Kidney epithelial cell (primary cell): ENCODE measurements around the gene ZNF653. TPM values are rescaled to one million over a fixed set of nuclear protein-coding genes. Genes with fewer than 3 reads are reported as not detected.
"Not testable (repeated sequence)": the region's sequence is repeated elsewhere in the genome, so short reads cannot be mapped to it uniquely, and the experiment has no call there.

Experiments used
- DNase-seq: peaks from one replicate; pipeline ENCODE4 v3.0.0-alpha.2; 2010; ENCODE audit warnings: low read depth
- H3K27me3 ChIP-seq: 2 replicates; pipeline ENCODE4 v1.6.0; 2011; ENCODE audit warnings: low read length; ENCODE audit not compliant: control insufficient read depth, insufficient read depth
- H3K36me3 ChIP-seq: 2 replicates; pipeline ENCODE4 v1.5.1; 2011; ENCODE audit warnings: low read length; ENCODE audit not compliant: control insufficient read depth, insufficient read depth
- H3K4me3 ChIP-seq: 2 replicates; pipeline ENCODE4 v1.5.1; 2011; ENCODE audit warnings: low read depth, mild to moderate bottlenecking, control low read depth, low read length
- total RNA-seq: library from RNA; depleted of rRNA; stranded (reverse); fragments of >200 nt; gene quantifications from 2 replicates; pipeline ENCODE4 v1.2.3, GENCODE V29; 2015
- TF ChIP-seq, protein P1 (sequence below): IDR thresholded peaks from 2 replicates; pipeline ENCODE4 v1.5.1; 2011; ENCODE audit warnings: mild to moderate bottlenecking, moderate library complexity, low read length, control low read depth, inconsistent platforms; ENCODE audit not compliant: insufficient read depth, poor library complexity, severe bottlenecking

The ZNF653 gene
- total RNA-seq, 1 donor from 2014 or later: 6.6 TPM

DNA sequence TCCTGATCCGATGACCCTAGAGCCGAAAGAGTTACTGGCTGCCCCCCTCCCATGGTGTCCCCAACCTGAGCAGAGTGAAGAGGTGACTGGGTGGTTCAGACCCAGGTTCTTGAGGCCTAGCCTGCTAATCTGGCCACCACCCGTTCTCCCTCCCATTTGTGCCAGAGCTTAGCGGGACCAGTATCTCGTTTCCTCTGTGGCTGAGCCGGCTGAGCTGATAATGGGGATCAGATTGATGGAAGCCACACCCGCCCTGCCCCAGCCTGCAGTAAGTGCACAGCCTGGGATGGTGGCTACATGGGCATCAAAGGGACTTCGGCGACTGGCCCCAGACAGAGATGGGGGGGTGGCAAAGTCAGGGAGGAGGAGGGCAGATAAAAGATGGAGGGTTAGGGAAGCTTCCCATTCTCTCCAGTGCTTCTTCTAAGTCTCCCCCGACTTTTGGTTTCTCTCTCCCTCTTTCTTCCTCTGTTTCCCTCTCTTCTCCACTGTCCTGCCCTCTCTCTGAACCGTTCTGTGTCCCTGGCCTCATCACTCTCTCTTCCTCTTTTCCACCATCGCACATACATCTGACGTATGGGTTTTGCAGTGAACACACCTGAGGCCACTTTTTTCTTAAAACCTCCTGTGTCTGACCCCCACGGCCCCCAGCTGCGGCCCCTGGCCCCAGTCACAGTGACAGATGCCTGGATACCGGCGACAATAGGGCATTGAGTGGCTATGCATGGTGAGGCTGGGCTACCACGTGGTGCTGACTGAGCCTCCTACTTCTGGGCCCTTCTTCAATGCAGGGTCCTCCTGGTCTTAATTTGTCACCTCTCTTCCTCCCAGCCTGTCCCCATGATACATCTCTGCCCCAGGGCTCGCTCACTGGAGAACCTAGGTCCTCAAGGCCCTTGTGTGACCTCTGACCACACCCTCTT, 27.2 kb downstream of the ZNF653 start:
- Histone ChIP-seq H3K36me3 (no peaks in the 10 kb centered on the region), H3K27me3 (peaks cover 56% of the 10 kb centered on the region), H3K4me3 (no peak overlapping the region)
- no peak for DNase-seq
- TF ChIP-seq, protein P1, sequence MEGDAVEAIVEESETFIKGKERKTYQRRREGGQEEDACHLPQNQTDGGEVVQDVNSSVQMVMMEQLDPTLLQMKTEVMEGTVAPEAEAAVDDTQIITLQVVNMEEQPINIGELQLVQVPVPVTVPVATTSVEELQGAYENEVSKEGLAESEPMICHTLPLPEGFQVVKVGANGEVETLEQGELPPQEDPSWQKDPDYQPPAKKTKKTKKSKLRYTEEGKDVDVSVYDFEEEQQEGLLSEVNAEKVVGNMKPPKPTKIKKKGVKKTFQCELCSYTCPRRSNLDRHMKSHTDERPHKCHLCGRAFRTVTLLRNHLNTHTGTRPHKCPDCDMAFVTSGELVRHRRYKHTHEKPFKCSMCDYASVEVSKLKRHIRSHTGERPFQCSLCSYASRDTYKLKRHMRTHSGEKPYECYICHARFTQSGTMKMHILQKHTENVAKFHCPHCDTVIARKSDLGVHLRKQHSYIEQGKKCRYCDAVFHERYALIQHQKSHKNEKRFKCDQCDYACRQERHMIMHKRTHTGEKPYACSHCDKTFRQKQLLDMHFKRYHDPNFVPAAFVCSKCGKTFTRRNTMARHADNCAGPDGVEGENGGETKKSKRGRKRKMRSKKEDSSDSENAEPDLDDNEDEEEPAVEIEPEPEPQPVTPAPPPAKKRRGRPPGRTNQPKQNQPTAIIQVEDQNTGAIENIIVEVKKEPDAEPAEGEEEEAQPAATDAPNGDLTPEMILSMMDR: no peak

DNA sequence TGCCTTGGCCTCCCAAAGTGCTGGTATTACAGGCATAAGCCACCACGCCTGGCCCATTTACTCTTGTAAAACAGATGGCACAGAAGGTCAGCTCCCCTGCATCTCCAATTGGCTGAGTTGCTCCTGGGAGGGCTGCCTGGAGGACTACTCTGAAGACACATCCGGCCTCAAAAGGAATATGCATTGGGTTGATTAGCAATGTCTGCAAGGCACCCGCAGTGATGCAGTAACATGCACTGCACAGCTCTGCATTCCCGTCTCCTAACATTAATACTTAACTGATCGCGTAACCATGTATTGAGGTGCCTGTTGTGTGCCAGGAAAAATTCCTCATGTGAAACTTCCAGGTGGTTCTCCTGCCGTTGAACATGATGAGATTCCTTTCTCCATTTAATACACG, 29.8 kb downstream of the ZNF653 start:
- no peak overlapping the region for H3K4me3 ChIP-seq
- H3K36me3 ChIP-seq: no peaks in the 10 kb centered on the region
- peaks cover 33% of the 10 kb centered on the region for H3K27me3 ChIP-seq
- TF ChIP-seq, protein P1: no peak
- DNase-seq: no peak

DNA sequence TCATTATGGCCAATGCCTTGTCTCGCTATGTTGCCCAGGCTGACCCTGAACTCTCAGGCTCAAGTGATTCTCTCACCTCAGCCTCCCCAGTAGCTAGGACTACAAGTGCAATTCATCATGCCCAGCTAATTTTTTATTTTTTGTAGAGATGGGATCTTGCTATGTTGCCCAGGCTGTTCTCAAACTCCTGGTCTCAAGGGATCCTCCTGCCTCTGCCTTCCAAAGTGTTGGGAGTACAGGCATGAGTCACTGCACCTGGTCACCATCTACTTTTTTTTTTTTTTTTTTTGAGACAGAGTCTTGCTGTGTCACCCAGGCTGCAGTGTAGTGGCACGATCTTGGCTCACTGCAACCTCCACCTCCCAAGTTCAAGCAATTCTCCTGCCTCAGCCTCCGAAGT, 30.3 kb downstream of the ZNF653 start:
- H3K4me3 ChIP-seq, DNase-seq, H3K36me3 ChIP-seq: not testable (repeated sequence)
- peaks cover 28% of the 10 kb centered on the region for H3K27me3 ChIP-seq

DNA sequence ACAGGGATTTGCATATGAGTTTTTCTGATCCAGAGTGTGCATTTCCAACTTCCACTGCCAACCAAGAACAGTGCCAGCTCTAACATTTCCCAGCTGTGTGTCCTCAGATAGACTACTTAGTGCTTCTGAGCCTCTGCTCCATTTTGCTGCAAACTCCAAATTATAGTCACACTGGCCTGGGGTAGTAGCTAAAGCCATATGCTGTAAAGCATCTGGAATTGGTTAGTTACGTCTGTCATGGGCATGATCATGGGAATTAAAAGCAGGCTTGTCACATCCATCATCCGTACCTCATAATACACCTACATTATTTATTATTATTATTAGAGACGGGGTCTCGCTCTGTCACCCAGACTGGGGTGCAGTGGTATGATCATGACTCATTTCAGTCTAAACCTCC, 31.9 kb downstream of the ZNF653 start:
- H3K36me3 ChIP-seq: no peaks in the 10 kb centered on the region
- no peak for DNase-seq
- peaks cover 12% of the 10 kb centered on the region for H3K27me3 ChIP-seq
- H3K4me3 ChIP-seq: no peak overlapping the region
- TF ChIP-seq, protein P1: no peak

DNA sequence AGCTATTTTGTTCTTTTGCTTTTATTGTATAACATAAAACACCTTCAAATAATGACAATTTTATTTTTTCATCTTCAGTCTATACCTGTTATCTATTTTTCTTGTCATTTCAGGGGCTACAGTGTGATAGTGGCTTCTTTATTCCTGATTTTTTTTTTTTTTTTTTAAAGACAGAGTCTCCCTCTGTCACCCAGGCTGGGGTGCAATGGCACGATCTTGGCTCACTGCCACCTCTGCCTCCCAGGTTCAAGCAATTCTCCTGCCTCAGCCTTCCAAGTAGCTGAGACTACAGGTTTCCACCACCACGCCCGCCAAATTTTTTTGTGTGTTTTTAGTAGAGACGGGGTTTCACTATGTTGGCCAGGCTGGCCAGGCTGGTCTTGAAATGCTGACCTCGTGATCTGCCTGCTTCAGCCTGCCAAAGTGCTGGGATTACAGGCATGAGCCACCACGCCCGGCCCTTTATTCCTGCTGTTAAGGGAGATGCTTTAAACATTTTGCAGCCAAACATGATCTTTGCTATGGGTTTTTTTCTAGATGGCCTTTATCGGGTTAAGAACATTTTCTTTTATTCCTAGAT, 37.3 kb downstream of the ZNF653 start:
- H3K36me3 ChIP-seq, H3K27me3 ChIP-seq, H3K4me3 ChIP-seq, DNase-seq: not testable (repeated sequence)

DNA sequence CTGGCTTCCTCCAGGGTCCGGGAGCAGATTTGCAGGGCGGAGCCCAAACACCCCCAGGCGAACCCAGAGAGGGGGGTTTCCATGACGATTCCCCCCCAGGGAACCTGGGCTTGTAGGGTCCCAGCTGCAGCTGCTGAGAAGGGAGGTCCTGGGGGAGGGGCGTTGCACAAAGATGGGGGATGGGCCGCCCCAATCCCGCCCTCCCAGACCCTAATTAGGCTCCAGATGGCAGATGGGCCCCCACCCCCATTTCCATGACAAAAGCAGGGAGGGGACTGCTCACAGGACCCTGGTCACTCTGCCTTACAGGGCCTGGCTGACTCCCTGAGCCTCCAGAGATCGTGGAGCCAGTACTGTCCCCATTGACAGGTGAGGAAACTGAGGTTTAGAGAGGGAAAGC, 40.0 kb downstream of the ZNF653 start:
- H3K4me3 ChIP-seq: no peak overlapping the region
- H3K27me3 ChIP-seq: no peaks in the 10 kb centered on the region
- no peaks in the 10 kb centered on the region for H3K36me3 ChIP-seq
- no peak for DNase-seq
- TF ChIP-seq, protein P1: no peak
